ENCODE data around the gene DUOX1.

DNA sequence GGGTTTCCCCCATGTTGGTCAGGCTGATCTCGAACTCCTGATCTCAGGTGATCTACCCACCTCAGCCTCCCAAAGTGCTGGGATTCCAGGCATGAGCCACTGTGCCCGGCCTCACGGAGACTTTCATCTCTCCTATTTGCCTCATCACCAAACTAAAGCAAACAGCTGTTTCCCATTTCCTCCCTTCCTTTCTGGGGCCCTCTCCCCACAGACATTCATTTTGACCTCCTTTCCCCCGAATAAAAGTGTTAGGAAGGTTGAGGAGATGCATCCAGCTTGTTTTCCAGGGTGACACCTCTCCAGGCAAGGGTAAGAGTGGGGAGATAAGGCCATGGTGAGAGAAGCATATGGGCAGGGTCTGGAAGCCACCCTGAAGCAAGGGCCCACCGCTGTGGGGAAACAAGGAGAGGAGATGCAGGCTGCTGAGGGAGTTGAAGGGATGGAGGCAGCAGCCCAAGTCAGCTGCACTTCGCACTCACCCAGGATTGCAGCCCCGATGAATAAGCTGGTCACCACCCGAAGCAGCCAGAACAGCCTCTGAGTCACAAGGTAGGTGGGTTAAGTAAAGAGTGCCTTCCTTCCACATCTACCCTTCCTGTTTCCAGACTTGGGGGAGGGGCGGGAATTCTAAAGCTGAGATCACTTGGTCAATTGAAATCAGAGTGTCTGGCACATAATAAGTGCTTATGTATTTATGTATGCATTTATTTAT lies 7.9 kb upstream of the DUOX1 start:
- TF ChIP-seq CTCF (conservative IDR thresholded peaks at IDR 0.05 in 1 of 2, IDR thresholded peaks at IDR 0.05 in 1 of 2; ENCODE audit: low read depth in 1 of 2, low read length in 2 of 2) (no peak), EZH2 (IDR thresholded peaks at IDR 0.05; ENCODE audit: low read length, missing control alignments) (no peak)
